T follicular helper cell (primary cell): ENCODE data around the gene MAN2B1.

Experiments used
- DNase-seq: peaks from one replicate; pipeline ENCODE4 v3.0.0-alpha.2; 2020; ENCODE audit warnings: low read depth

MAN2B1 gene

DNA sequence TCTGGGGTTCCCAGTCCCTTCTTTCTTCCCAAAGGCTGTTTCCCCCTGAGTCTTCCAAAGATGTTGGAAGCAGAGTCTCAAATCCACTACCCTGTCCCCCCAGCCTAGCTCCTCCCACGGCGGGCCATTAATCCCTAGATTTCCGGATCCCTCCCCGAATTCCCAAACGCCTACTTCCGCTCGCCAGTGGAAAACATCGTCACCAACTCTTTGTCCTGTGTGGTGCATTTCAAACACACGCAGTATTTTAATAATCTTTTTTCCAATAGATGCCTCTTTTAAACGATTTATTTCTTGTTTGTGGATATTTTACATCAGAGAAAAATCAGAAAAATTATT, 55.2 kb downstream of the MAN2B1 start:
- DNase-seq: no peak

DNA sequence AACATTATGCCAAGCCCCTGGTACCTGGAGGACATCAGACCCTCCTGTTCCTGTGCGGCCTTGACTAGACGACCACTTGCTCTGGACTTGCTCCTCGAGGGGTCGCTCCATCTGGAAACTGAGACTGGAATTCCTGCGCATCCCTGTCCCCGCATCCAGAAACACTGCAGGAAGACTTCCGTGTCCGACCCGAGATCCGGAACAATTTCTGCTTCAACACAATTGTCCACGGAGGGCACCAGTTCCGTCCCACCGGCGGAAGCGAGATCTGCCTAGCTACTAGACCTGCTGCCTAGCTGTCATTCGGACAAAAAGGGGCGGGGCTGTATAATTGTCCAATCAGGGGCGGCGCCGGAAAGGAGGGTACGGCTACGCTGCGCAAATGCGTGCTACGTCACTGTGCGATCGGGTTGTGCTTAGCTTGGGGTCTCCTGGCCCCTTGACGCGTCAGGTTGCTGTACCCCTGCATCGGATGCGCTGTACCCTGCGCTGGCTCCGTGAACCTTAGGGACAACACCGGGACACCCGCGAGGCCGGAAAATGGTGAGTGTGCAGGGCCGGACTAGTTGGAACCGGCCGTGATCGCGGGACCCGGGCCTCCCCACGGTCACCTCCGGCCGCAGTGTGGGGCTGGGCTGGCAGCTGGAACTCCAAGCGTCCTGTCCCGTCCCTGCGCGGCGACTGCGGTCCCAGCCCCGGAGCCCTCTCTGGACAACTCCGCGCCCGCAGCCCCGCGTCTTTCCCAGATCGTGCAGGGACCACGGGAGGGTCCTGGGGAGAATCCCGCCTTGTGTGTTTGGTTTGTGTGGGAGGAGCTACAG, 55.8 kb downstream of the MAN2B1 start, which contains the start of the genes ZNF490 and ZNF791:
TSS of gene ZNF490 (minus strand) at position 274 of the 821 bp plus-strand sequence. CDS start at position 141, 133 bp downstream.
TSS of gene ZNF791 (plus strand) at position 381 of the 821 bp plus-strand sequence. CDS start at position 541, 160 bp downstream.
- peak; percentile 96 for DNase-seq

DNA sequence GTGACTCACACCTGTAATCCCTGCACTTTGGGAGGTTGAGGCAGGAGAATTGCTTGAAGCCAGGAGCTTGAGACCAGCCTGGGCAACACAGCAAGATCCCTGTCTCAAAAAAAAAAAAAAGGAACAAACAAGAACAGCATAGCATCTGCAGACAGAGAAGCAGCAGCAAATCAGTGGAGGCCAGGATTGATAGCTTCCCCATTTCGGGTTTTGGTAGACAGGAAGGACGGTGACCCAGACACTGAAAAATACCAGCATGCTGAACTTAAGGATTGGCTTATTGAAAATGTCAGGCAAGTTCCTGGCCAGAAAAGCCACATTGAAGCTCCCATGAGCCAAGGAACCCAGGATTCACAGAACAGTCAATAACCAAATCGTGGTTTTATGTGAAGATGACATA, 58.9 kb downstream of the MAN2B1 start:
- no peak for DNase-seq

DNA sequence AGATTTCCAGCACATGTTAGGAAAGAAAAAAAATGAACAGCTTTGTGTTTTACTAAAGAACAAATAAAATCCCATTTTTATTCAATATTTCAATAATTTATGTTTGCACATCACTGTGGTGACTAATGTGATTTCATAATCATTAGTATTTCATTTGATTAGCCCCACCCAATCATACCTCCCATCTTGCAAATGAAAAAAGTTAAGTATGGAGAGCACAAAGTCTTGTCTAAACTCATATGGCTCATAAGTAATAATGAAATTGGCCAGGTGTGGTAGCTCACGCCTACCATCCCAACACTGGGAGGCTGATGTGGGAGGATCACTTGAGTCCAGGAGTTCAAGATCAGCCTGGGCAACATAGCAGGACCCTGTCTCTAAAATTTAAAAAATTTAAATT, 59.7 kb downstream of the MAN2B1 start:
- DNase-seq: no peak

GRCh38 chr19:12603714-12604113, 62.8 kb downstream of the MAN2B1 start:
- DNase-seq: peak; percentile 39

DNA sequence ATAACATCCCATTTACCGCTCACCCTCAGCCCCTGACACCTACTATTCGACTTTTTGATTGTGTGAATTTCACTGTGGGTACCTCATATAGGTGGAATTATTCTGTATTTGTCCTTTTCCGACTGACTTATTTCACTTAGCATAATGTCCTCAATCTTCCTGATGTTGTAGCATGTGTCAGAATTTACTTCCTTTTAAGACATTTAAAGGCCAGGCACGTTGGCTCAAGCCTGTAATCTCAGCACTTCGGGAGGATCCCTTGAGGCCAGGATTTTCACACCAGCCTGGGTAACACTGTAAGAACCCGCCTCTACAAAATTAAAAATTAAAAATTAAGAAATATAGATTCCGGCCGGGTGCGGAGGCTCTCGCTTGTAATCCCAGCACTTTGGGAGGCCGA, 68.9 kb downstream of the MAN2B1 start:
- no peak for DNase-seq

DNA sequence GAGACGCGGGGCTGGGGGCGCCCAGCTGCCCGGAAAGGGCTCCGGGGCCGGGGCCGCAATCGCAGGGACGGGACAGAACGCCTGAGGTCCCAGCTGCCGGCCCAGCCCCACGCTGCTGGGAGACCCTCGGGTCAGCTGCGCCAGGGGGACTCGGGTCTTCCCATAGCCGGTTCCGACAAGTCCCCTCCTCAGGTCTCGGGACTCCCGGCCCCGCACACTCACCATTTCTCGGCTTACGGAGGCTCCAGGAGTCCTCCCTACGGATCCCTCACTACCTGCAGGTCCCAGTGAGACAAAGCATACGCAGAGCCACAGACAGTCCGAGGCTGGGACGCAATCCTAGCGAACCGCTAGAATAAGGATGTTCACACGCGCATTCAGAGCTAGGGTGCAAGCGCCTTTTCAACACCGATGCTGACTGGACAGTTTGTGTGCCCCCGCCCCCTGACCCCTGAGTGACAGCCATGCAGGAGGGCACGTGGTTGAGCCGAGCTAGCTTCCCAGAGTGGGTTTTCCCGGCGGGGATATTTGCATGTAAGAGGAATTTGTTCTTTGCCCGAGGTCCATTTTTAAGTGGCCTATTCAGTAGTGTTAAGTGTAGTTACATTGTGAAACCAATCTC, 69.5 kb downstream of the MAN2B1 start:
- no peak for DNase-seq
